HepG2 (cell line): ENCODE results near the gene VWA1. TPM values are rescaled to one million over a fixed set of nuclear protein-coding genes. Genes with fewer than 3 reads are reported as not detected.

Source experiments
- CBFB ChIP-seq: sonication (generic); formaldehyde crosslinking; IDR thresholded peaks from 2 replicates; pipeline ENCODE4 v1.4.0; 2020; ENCODE audit warnings: missing genetic modification reagents
- CEBPB ChIP-seq: IDR thresholded peaks from 2 replicates; pipeline ENCODE4 v1.6.1; 2011; ENCODE audit warnings: low read depth, low read length, improper control_type of control experiment, borderline replicate concordance
- ELF3 ChIP-seq: IDR thresholded peaks from 2 replicates; pipeline ENCODE4 v1.6.1; 2016; ENCODE audit warnings: missing genetic modification reagents, missing compliant biosample characterization
- GLI4 ChIP-seq: sonication (generic); formaldehyde crosslinking; IDR thresholded peaks from 2 replicates; pipeline ENCODE4 v1.5.1; 2020; ENCODE audit warnings: missing genetic modification reagents, mild to moderate bottlenecking, moderate library complexity, borderline replicate concordance
- MTERF4 ChIP-seq: sonication (generic); formaldehyde crosslinking; IDR thresholded peaks from 2 replicates; pipeline ENCODE4 v1.8.0; 2023; ENCODE audit warnings: mild to moderate bottlenecking, missing genetic modification reagents
- NR2F6 ChIP-seq, 2 experiments: IDR thresholded peaks; 2 replicates each; pipeline ENCODE4 v1.6.1; 2016; ENCODE audit warnings: antibody characterized with exemption in 1 of 2, mild to moderate bottlenecking in 1 of 2
- TAF1 ChIP-seq: sonication (generic); formaldehyde crosslinking; IDR thresholded peaks from 2 replicates; pipeline ENCODE4 v1.4.0; 2020; ENCODE audit warnings: missing genetic modification reagents
- THAP9 ChIP-seq: sonication (generic); formaldehyde crosslinking; IDR thresholded peaks from 2 replicates; pipeline ENCODE4; 2020; ENCODE audit warnings: missing genetic modification reagents, mild to moderate bottlenecking, borderline replicate concordance
- ZBTB3 ChIP-seq: sonication (generic); formaldehyde crosslinking; IDR thresholded peaks from 2 replicates; pipeline ENCODE4 v1.4.0; 2020; ENCODE audit warnings: low read depth, mild to moderate bottlenecking, moderate library complexity, missing genetic modification reagents, borderline replicate concordance
- ZBTB40 ChIP-seq, 2 experiments: fragments of 450-650 bp in 1 of 2; sonication (generic) in 1 of 2; formaldehyde crosslinking in 1 of 2; IDR thresholded peaks; 2 replicates each; pipeline versions ENCODE4 v1.6.1 to v1.8.0; 2016 to 2022; ENCODE audit warnings: antibody characterized with exemption in 1 of 2, mild to moderate bottlenecking in 1 of 2, missing genetic modification reagents in 1 of 2
- ZFP62 ChIP-seq: sonication (generic); formaldehyde crosslinking; IDR thresholded peaks from 2 replicates; pipeline ENCODE4 v1.4.0; 2020; ENCODE audit warnings: missing genetic modification reagents
- ZMAT5 ChIP-seq: sonication (generic); formaldehyde crosslinking; IDR thresholded peaks from 2 replicates; pipeline ENCODE4 v1.5.0; 2020; ENCODE audit warnings: mild to moderate bottlenecking, low read depth, missing genetic modification reagents, borderline replicate concordance
- ZNF670 ChIP-seq: sonication (generic); formaldehyde crosslinking; IDR thresholded peaks from 2 replicates; pipeline ENCODE4 v1.8.0; 2022; ENCODE audit warnings: mild to moderate bottlenecking, missing genetic modification reagents, borderline replicate concordance
- ZNF776 ChIP-seq: sonication (generic); formaldehyde crosslinking; IDR thresholded peaks from 2 replicates; pipeline ENCODE4 v1.4.0; 2020; ENCODE audit warnings: mild to moderate bottlenecking, missing genetic modification reagents
- polyA plus RNA-seq, 8 experiments: library from polyadenylated mRNA; depleted of rRNA in 3 of 8; stranded (reverse) in 7 of 8; unstranded in 1 of 8; fragments of >200 nt; fragmentation: Illumina TruSeq in 4 of 8; extraction: Trizol in 4 of 8; gene quantifications; 2 replicates each; pipeline versions ENCODE4 v1.2.1 to v1.2.3, GENCODE V29; 2011 to 2016; ENCODE audit warnings: low read depth in 4 of 8, missing spikeins in 1 of 8, mixed read lengths in 1 of 8; ENCODE audit not compliant: insufficient read depth in 1 of 8
- total RNA-seq, 5 experiments: library from RNA; depleted of rRNA; stranded (reverse); fragments of >200 nt; fragmentation: Illumina TruSeq; extraction: Trizol; gene quantifications; 2 replicates each; pipeline ENCODE4 v1.2.3, GENCODE V29; 2016; ENCODE audit warnings: low read depth in 1 of 5

Gene VWA1
- total and polyA plus RNA-seq, 2 of the 13 experiments (the other 11 are each of a cell fraction or from before 2014, with no cell fraction given), result 40.9 to 57.5 TPM

- no peak for TF ChIP-seq ZBTB40 (IDR thresholded peaks at IDR 0.05)
- TF ChIP-seq ZBTB40 (CRISPR knock-in tag; IDR thresholded peaks at IDR 0.05), result no peak
- no peak for TF ChIP-seq ZFP62
- no peak for TF ChIP-seq ZMAT5
- 0 out of 2 replicates have a peak, but pooled peaks have one; percentile 21 for TF ChIP-seq ZNF670 (CRISPR knock-in tag)
- TF ChIP-seq MTERF4 (CRISPR knock-in tag), result no peak
- no peak for TF ChIP-seq THAP9 (CRISPR knock-in tag)
- TF ChIP-seq CEBPB, result no peak
- TF ChIP-seq CBFB (CRISPR knock-in tag), result 0 out of 2 replicates have a peak, but pooled peaks have one; percentile 31
- peak; percentile 2; the same call in 1 of the 2 replicates for TF ChIP-seq TAF1 (CRISPR knock-in tag)
- TF ChIP-seq ZBTB3, result no peak
- no peak for TF ChIP-seq NR2F6 (IDR thresholded peaks at IDR 0.05)
- TF ChIP-seq NR2F6 (CRISPR knock-in tag; IDR thresholded peaks at IDR 0.05), result no peak; the same call in 1 of the 2 replicates
- TF ChIP-seq ZNF776, result 0 out of 2 replicates have a peak, but pooled peaks have one; percentile 24
- 0 out of 2 replicates have a peak, but pooled peaks have one; percentile 28 for TF ChIP-seq ELF3 (CRISPR knock-in tag)
- TF ChIP-seq GLI4, result no peak
Observed at GRCh38 chr1:1402072-1402900, 33.2 kb upstream of the VWA1 start (continued).
